Measurements from ENCODE around the gene RNF11.
A peak's percentile ranks its signal among the peaks of the same experiment; 100 is the strongest.
"Not testable (repeated sequence)": the region's sequence is repeated elsewhere in the genome, so short reads cannot be mapped to it uniquely, and the experiment has no call there.

RNF11 gene

DNA sequence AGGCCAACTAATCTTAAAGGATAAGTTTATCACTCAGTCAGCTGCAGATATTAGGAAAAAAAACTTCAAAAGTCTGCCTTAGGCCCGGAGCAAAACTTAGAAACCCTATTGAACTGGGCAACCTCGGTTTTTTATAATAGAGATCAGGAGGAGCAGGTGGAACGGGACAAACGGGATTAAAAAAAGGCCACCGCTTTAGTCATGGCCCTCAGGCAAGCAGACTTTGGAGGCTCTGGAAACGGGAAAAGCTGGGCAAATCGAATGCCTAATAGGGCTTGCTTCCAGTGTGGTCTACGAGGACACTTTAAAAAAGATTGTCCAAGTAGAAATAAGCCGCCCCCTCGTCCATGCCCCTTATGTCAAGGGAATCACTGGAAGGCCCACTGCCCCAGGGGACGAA is 7.6 kb upstream of the RNF11 start:
- DNase-seq (ENCODE audit: low spot score) = not testable (repeated sequence)

DNA sequence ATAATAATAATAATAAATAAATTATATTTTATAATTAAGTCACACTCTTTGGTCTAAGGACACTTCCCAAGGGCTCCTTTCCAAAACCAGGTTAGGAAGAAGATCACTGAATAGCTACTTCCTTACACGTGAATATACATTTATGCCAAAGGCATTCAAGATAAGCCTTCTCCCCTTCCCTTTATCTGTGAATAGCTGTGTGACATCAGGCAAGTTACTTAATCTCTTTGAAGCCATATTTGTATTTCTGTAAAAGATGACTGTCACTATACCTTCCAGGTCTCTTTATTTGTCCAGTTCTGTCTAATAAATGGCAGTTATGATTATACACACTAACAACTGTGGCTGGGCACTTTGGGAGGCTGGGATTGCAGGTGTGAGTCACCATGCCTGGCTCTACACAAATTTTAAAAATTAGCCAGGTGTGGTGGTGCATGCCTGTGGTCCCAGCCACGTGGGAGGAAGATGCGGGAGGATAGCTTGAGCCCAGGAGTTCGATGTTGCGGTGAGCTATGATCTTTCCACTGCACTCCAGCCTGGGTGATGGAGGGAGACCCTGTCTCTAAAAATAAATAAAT is 5.5 kb upstream of the RNF11 start:
- DNase-seq (ENCODE audit: low spot score) = peak; percentile 68

DNA sequence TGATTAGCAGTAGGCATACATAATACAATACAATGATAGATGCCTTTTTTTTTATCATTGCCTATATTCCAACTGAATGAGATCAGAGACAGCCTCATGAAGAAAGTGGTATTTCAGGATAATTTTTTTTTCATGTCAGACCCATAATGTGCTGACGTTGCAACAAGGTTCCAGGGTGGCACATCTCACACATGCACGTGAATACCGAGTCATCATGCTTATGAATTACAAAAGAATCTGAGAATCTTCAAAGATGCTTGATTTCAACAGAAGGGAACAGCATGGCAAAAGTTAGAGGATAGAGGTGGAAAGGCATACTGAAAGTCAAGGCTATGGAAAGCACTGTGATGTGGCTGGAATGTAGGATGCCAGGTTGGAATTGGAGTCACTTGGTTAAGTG is 5.0 kb upstream of the RNF11 start:
- peak; percentile 38 for DNase-seq (ENCODE audit: low spot score)

DNA sequence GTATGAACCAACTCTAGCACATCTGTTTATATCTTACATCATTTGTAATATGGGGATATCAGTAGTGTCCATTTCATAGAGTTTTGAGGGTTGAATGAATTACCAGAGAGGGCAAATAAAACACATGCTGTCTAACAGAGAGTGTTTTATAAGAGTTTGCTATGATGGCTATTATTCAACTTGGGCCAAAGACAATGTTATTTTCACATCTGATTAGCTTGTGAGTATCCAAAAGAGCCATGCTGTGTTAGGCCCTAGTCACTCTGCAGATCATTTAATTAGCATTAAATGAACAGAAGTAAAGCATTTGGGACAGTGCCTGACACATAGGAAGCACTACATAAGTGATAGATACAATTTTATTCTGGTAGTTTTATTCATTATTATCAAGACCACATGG is 4.2 kb upstream of the RNF11 start:
- no peak for DNase-seq (ENCODE audit: low spot score)

DNA sequence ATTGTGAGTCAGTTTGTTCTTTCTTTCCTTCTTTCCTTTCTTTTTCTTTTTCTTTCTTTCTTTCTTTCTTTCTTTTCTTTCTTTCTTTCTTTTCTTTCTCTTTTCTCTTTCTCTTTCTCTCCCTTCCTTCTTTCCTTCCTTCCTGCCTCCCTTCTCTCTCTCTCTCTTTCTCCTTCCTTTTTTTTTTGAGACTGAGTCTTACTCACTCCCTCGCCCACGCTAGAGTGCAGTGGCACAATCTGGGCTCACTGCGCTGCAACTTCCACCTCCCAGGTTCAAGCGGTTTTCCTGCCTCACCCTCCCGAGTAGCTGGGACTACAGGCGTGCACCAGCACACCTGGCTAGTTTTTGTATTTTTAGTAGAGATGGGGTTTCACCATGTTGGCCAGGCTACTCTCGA is 1.8 kb upstream of the RNF11 start:
- not testable (repeated sequence) for DNase-seq (ENCODE audit: low spot score)

DNA sequence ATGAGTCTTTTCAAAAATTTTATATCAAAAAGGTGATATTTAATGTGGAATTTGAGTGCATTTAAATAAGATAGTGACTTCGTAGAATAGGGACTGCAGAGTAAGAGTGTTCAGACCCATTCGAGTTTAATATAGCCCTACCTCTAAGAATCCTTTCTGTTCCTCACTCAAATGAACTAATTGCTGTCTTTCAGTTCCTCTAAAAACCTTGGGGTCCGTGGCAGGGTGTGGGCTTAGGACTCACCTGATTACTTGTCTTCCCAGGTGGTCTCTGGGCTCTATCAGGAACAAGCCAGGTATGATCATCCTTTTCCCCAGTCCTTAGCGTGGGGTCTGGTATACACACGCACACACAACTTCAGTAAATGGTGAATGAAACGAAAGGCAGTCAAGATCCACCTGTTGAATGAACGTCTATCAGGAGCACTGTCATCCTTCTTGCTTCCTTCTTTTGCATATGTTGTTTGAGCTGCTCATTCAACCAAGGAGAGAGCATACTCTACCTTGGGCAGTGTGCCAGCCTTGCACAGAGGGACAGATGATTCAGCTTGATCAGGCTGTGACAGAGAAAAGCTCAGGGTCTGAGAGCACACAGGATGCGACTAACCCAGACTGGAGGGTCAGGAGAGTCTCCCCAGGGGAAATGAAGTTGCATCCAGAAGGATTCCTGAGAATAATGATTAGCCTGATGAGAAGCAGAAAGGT is 1.2 kb upstream of the RNF11 start:
- peak; percentile 99 for DNase-seq (ENCODE audit: low spot score)

DNA sequence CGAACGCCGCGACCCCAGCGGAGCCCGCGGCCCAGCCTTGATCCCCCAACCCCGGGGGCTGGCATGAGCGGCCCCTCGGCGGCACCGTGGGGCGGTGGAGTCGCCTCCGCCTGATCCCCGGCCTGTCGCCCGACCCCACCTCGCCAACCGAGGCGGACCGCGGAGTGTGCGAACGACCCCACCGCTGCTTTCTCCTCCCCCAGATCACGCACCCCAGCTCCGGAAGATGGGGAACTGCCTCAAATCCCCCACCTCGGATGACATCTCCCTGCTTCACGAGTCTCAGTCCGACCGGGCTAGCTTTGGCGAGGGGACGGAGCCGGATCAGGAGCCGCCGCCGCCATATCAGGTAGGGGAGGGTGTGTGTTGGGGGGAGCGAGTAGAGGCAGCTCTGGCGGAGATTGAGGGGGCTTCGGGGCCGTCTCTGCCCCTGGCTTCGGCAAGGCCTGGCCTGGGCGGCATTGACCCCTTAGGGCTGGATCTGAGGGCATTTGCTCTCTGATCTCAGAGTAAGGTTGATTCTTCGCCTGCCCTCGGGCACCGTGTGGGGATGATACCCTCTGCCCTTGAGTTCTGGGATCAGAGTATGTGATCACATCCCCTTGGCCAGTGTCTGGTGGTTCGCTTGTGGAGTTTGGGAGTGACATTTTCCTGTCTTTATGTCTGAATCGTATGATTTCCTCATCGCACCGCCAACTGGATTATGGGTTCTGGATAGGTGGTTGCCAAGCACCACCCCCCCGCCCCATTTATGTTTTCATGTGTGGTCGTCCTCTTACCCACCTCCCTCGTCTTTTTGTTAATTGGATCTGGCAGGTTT is 668 bp downstream of the RNF11 start:
- peak; percentile 50 for DNase-seq (ENCODE audit: low spot score)

DNA sequence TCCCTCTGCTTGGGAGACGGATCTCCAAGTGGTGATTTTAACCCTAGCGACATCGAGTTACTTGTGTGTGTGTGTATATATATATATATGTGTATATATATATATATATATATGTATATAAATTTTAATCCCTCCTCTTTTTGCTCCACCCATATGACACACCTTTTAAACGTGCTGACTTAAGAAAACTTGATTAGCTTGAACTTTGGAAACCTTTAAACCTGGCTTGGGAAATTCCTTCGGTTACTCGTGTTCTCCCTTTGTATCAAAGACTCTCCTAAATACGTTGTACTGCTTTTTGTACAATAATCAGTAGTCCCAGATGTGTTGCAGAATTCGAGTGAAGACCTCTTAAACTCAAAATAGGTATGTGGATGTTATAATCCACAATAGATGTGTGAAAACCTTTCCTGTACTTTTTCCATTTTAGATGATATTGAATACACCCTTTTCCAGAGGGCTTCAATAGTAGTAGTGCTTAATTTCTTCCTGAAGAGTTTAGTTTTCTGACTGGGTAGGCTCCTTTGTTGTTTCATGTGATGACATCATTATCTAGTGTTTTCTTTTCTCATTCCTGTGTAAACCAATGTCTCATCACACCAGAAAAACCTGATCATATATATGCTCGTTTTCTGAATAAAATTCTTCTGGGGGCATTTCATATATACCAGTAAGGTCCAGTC is 1.4 kb downstream of the RNF11 start:
- peak; percentile 62 for DNase-seq (ENCODE audit: low spot score)

DNA sequence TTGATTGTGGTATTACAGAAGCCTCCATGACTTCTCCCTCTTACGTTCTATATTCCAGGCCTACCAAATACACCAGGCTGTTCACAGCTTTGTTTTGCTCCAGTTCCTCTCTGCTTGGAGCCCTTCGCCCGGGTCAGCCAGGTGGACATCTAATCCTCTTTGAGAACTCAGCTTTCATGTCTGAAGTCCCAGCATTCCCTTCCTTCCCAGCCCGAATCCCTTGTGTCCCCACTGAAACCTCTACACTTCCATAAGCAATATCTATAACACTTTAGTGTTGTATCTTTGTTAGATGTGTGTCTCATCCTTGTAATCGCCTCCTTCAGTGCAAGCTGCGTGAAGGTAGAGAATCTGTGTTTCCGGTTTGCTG is 1.9 kb downstream of the RNF11 start:
- DNase-seq (ENCODE audit: low spot score) = peak; percentile 53

DNA sequence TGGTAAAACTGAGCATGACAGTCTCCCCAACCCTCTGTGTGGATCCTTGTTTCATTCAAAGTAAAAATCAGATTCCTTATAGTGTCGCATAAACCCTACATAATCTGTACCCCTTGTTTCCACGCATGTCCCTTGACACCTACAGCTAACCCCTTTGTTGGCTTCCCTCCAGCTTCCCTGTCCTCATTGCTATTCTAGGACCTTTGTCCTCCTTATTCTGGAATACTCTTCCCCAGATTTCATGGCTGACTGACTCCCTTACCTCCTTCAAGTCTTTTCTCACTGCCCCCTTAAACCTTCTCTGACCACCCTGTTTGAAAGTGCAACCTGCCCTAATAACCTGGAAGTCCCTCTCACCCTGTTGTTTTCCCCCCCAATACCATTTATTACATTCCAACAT is 4.0 kb downstream of the RNF11 start:
- DNase-seq (ENCODE audit: low spot score) = peak; percentile 28

DNA sequence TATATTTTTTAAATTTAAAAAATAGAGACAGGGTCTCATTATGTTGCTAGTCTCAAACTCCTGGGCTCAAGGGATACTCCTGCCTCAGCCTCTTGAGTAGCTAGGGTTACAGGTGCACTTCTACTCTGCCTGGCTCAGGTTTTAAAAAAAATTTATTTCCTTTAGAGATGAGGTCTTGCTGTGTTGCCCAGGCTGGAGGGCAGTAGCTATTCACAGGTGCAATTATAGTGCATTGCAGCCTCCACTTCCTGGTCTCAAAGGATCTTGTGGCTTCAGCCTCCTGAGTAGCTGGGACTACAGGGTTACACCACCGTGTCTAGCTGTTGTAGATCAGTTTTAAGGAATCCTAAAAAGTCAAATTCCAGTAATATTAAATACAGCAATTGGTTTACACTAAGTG is 5.0 kb downstream of the RNF11 start:
- DNase-seq (ENCODE audit: low spot score) = no peak

DNA sequence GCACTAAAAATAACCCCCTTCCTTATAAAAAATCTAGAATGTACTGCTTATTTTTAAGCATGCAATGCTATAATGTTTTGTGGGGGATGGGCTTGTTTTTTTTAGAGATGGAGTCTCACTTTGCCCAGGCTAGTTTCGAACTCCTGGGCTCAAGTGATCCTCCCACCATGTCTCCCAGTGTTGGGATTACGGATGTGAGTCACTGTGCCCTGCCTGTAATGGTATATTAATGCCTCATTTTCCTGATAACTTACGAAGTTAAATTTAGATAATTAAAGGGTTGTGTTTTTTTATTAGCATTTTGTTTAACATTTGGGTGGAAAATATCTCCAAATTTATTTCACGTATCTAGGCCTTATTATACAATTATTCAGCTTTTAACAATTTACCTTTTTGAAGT is 6.5 kb downstream of the RNF11 start:
- DNase-seq (ENCODE audit: low spot score) = no peak

DNA sequence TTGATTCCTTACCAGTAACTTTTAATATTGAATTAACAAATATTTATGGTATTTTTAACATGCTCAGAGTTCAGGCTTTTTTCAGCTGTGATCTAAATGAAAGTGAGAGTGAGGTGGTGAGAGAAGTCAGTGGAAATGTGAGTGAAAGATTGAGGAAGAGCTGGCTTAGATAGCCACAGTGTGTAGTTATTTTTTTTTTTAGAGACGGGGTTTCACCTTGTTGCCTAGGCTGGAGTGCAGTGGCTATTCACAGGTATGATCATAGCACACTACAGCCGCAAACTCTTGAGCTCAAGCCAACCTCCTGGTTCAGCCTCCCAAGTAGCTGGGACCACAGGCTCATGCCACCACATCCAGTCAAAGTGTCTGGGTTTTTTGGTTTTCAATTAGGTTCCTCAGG is 10.9 kb downstream of the RNF11 start:
- DNase-seq (ENCODE audit: low spot score) = no peak

DNA sequence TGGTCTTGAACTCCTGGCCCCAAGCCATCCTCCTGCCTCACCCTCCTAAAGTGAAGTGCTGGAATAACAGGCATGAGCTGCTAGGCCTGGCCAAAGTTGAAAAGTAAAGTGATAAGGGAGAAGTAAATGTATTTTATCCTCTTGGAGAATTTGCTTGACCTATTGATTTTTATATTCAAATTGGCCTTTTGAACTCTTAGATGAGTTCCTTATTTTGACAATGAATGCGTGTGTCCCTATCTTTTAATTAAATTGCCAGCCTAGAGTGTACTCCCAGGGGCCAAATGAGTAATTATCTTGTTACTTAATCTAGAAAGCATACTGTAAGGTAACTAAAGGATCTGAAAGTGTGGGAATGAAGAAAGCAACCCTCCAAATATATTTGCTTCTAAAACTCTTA is 11.4 kb downstream of the RNF11 start:
- no peak for DNase-seq (ENCODE audit: low spot score)

DNA sequence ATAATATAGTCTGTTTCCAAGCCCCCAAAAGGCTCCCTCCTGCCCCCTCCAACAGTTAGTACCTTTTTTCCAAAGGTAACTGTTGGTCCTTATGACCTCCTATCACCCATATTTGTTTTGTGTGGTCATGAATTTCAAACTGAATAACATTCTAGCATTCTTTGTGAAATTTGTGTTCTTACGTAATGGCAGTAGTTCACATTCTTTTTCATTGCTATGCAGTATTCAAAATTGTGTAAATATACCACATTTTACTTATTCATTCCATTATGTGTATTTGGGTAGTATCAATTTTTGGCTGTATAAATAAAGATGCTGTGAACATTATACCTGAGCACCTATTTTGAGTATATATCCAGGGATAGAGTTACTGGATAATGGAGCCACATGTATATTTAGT is 13.4 kb downstream of the RNF11 start:
- DNase-seq (ENCODE audit: low spot score) = no peak

DNA sequence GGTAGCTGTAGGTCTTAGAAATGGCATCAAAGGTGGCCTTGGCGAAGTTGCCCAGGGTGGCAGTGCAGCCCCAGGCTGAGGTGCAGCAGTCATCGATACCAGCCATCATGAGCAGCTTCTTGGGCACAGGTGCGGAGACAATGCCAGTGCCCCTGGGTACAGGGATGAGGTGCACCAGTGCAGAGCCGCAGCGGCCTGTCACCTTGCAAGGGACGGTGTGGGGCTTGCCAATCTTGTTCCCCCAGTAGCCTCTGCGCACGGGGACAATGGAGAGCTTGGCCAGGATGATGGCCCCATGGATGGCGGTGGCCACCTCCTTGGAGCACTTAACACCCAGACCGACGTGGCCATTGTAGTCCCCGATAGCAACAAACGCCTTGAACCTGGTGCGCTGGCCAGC is 14.7 kb downstream of the RNF11 start:
- not testable (repeated sequence) for DNase-seq (ENCODE audit: low spot score)

DNA sequence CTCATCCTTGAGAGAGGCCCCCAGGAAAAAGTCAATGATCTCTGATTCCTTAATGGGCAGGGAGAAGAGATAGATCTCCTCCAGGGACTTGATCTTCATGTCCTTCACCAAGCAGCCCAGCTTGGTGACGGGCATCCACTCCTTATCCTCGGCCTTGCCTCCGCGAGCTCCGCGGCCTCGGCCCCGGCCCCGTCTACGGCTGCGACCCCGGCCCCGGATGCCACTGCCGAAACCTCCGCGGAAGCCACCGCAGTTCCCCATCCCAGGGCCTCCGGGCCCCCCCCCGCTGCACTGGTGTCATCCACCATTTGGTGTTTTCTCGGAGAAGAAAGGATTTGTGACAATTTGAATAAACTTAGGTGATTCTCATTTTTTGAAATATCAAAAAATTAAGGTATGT is 15.1 kb downstream of the RNF11 start:
- not testable (repeated sequence) for DNase-seq (ENCODE audit: low spot score)

DNA sequence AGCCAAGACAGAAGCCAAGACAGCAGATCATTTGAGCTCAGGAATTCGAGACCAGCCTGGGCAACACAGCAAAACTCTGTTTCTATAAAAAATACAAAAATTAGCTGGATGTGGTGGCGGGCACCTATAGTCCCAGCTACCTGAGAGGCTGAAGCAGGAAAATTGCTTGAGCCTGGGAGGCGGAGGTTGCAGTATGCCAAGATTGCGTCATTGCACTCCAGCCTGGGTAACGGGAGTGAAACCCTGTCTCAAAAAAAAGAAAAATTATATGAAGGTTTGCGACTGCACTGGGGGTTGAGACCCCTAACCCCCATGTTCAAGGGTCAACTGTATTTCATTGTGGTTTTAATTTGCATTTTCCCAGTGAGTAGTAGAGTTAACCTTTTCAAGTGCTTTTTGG is 16.3 kb downstream of the RNF11 start:
- DNase-seq (ENCODE audit: low spot score) = no peak

DNA sequence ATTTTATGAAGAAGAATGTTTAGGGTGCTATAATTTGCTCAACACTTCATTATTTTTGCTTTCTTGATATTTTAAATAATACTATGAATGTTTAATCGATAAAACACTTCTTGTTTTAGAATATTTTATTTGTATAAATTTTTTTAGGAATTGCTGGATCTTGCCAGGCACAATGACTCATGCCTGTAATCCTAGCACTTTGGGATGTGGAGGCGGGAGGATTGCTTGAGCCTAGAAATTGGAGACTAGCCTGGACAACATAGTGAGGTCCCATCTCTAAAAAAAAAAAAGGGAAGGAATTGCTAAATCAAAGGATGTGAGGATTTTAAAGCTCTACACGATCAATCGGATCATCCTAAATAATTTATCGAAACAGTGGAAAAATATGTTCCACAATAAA is 17.6 kb downstream of the RNF11 start:
- no peak for DNase-seq (ENCODE audit: low spot score)

DNA sequence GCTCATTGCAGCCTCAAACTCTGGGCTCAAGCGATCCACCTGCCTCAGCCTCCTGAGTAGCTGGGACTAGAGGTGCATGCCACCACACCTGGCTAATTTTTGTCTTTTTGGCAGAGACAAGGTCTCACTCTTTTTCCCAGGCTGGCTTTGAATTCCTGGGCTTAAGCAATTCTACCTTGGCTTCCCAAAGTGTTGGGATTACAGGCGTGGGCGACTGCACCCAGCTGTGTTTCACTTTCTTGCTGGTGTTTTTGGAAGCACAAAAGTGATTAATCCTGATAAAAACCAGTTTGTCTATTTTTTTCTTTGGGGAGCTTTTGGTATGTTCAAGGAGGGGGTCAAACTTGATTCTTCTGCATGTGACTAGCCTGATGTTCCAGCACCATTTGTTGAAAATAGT is 19.3 kb downstream of the RNF11 start:
- no peak for DNase-seq (ENCODE audit: low spot score)

DNA sequence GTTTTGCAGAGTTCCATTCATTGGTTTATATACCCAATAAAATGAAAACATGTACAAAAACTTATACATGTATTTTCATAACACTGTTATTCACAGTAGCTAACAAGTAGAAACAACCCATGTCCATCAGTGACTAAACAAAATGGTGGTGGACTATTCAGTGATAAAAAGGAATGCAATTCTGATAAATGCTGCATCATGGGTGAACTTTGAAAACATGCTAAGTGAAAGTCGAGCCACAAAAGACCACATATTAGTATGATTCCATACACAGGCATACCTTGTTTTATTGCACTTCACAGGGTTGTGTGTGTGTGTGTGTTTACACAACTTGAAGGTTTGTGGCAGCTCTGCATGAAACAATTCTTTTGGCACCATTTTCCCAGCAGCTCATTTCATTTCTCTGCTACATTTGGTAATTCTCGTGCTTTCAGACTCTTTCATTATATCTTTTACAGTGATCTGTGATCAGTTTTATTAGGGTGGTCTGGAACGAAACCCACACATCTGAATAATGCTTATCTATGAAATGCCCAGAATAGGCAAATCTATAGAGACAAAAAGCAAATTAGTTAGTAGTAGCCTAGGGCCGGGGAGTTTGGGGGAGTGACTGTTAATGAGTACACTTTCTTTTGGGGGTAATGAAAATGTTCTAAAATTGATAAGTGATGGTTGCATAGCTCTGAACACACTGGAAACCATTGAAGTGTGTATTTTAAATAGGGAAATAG is 27.2 kb downstream of the RNF11 start:
- no peak for DNase-seq (ENCODE audit: low spot score)

DNA sequence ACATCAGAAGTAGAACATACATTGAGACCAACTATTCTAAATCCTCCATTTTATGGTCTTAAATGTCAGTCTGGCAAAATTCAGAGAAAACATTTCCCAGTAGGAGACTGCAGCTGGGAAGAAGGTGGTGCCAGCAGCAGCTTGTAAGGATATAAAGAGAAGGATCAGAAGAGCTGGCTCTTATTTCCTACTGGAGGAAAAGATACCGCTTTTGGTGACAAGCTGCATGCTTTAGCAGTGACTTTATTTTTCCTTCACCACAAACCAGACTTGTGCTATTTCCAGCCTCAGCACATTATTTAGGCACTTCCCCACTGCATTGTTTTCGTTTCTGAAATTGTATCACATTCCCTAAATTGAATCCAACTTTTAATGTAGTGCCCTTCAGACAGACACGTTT is 28.4 kb downstream of the RNF11 start:
- DNase-seq (ENCODE audit: low spot score) = peak; percentile 87
